HFFc6 (cell line): Measurements from ENCODE around the gene CHCHD6. TPM values are rescaled to one million over a fixed set of nuclear protein-coding genes. Genes with fewer than 3 reads are reported as not detected.
A peak's percentile ranks its signal among the peaks of the same experiment; 100 is the strongest.

Source experiments
- DNase-seq: peaks from one replicate; pipeline ENCODE4 v3.0.0-alpha.2; 2018
- H3K27ac Mint-ChIP-seq: 2 replicates; pipeline ENCODE4 v1.8.0; 2020; ENCODE audit warnings: mild to moderate bottlenecking, mixed read lengths
- H3K27me3 Mint-ChIP-seq: 2 replicates; pipeline ENCODE4 v1.8.0; 2021; ENCODE audit warnings: mild to moderate bottlenecking, moderate library complexity, mixed read lengths; ENCODE audit not compliant: insufficient read depth
- H3K36me3 Mint-ChIP-seq: 2 replicates; pipeline ENCODE4 v1.8.0; 2021; ENCODE audit warnings: low read depth, mixed read lengths
- H3K4me1 Mint-ChIP-seq: 2 replicates; pipeline ENCODE4 v1.8.0; 2020; ENCODE audit warnings: low read depth, mixed read lengths
- H3K4me3 Mint-ChIP-seq: 2 replicates; pipeline ENCODE4 v1.8.0; 2020; ENCODE audit warnings: mild to moderate bottlenecking, moderate library complexity, mixed read lengths
- H3K9me3 Mint-ChIP-seq: 2 replicates; pipeline ENCODE4 v1.8.0; 2020; ENCODE audit warnings: mild to moderate bottlenecking, mixed read lengths
- CTCF ChIP-seq: fragments of 200-600 bp; sonication (generic); IDR thresholded peaks from 2 replicates; pipeline ENCODE4 v1.5.0; 2021; ENCODE audit warnings: antibody characterized with exemption, mild to moderate bottlenecking
- total RNA-seq, 6 experiments: library from RNA; stranded (reverse); fragmentation: NEBNext Ultra II Directional; extraction: Animal tissue kit (Norgen Biotek cat#: 25700); gene quantifications; 2 replicates in 1 of 6; 3 replicates in 5 of 6; pipeline ENCODE4 v1.2.3, GENCODE V29; 2021

Gene CHCHD6
- total RNA-seq, 6 experiments from 2014 or later = 18.6 to 22.9 (median 19.9) TPM

GRCh38 chr3:126852511-126852910, 148.5 kb downstream of the CHCHD6 start:
- H3K4me1 Mint-ChIP-seq = peaks cover 18% of the 10 kb centered on the region
- no peak overlapping the region for H3K27ac Mint-ChIP-seq
- TF ChIP-seq CTCF = no peak
- H3K36me3 Mint-ChIP-seq = no peaks in the 10 kb centered on the region
- H3K9me3 Mint-ChIP-seq = no peaks in the 10 kb centered on the region
- H3K4me3 Mint-ChIP-seq = no peak overlapping the region
- H3K27me3 Mint-ChIP-seq = no peaks in the 10 kb centered on the region; the same call in none of the 2 replicates
- DNase-seq = no peak

- no peaks in the 10 kb centered on the region for H3K36me3 Mint-ChIP-seq
- DNase-seq = no peak
- H3K4me3 Mint-ChIP-seq = no peak overlapping the region
- no peak for TF ChIP-seq CTCF
- H3K27me3 Mint-ChIP-seq = no peaks in the 10 kb centered on the region; the same call in none of the 2 replicates
- H3K4me1 Mint-ChIP-seq = peaks cover 38% of the 10 kb centered on the region
- no peak overlapping the region for H3K27ac Mint-ChIP-seq
- H3K9me3 Mint-ChIP-seq = no peaks in the 10 kb centered on the region
These were observed 150.6 kb downstream of the CHCHD6 start for GRCh38 chr3:126854666-126855065.

GRCh38 chr3:126855374-126855773, 151.3 kb downstream of the CHCHD6 start:
- no peaks in the 10 kb centered on the region for H3K36me3 Mint-ChIP-seq
- peaks cover 35% of the 10 kb centered on the region for H3K4me1 Mint-ChIP-seq
- no peak for TF ChIP-seq CTCF

GRCh38 chr3:126857928-126858327, 153.9 kb downstream of the CHCHD6 start:
- H3K4me3 Mint-ChIP-seq = no peak overlapping the region
- peaks cover 27% of the 10 kb centered on the region for H3K4me1 Mint-ChIP-seq
- H3K36me3 Mint-ChIP-seq = no peaks in the 10 kb centered on the region
- H3K9me3 Mint-ChIP-seq = no peaks in the 10 kb centered on the region
- H3K27me3 Mint-ChIP-seq = no peaks in the 10 kb centered on the region; the same call in none of the 2 replicates
- no peak overlapping the region for H3K27ac Mint-ChIP-seq
- DNase-seq = no peak
- no peak for TF ChIP-seq CTCF

More at GRCh38 chr3:126855374-126855773, 151.3 kb downstream of the CHCHD6 start:
- Mint-ChIP-seq H3K27ac (no peak overlapping the region), H3K9me3 (no peaks in the 10 kb centered on the region), H3K27me3 (no peaks in the 10 kb centered on the region; the same call in none of the 2 replicates), H3K4me3 (no peak overlapping the region)
- no peak for DNase-seq

GRCh38 chr3:126858401-126858800, 154.4 kb downstream of the CHCHD6 start:
- Mint-ChIP-seq H3K4me3 (peak overlapping the region; percentile 12), H3K4me1 (peaks cover 27% of the 10 kb centered on the region), H3K27ac (peak overlapping the region; percentile 91), H3K36me3 (no peaks in the 10 kb centered on the region), H3K27me3 (no peaks in the 10 kb centered on the region; the same call in none of the 2 replicates), H3K9me3 (no peaks in the 10 kb centered on the region)
- TF ChIP-seq CTCF = no peak
- DNase-seq = no peak

- TF ChIP-seq CTCF = no peak
- H3K4me3 Mint-ChIP-seq = peak overlapping the region; percentile 12
- H3K27me3 Mint-ChIP-seq = no peaks in the 10 kb centered on the region; the same call in none of the 2 replicates
- H3K27ac Mint-ChIP-seq = peak overlapping the region; percentile 91
- no peaks in the 10 kb centered on the region for H3K9me3 Mint-ChIP-seq
- peak; percentile 96 for DNase-seq
- peaks cover 27% of the 10 kb centered on the region for H3K4me1 Mint-ChIP-seq
- H3K36me3 Mint-ChIP-seq = no peaks in the 10 kb centered on the region
These were observed 154.8 kb downstream of the CHCHD6 start for GRCh38 chr3:126858887-126859286.
